ENCODE data around the gene SUOX.
A peak's percentile ranks its signal among the peaks of the same experiment; 100 is the strongest.

Gene SUOX

GRCh38 chr12:55957106-55957859, 39.8 kb upstream of the SUOX start:
- H2BK120ac ChIP-seq (ENCODE audit: low read depth, low read length) = no peak overlapping the region
- H2BK12ac ChIP-seq (ENCODE audit: low read length in 2 of 2) = no peak overlapping the region
- no peak overlapping the region for H3K14ac ChIP-seq (ENCODE audit: low read length in 2 of 2)
- H2BK15ac ChIP-seq (ENCODE audit: low read depth, poor library complexity, severe bottlenecking) = no peak overlapping the region
- WGBS = 88% methylated on average over 5 of the region's 5 CpGs
- no peak for DNase-seq
- H3K79me1 ChIP-seq (replicated peaks; ENCODE audit: low read length, poor library complexity, severe bottlenecking) = no peaks in the 10 kb centered on the region
- H3K4me2 ChIP-seq (ENCODE audit: low read length, poor library complexity, severe bottlenecking) = no peak overlapping the region
- peaks cover 20 to 21% of the 10 kb centered on the region in 2 experiments for H3K36me3 ChIP-seq (ENCODE audit: control insufficient read depth in 1 of 2, insufficient read depth in 2 of 2, low read depth in 1 of 2, low read length in 2 of 2)
- peaks cover 3% of the 10 kb centered on the region for H3K4me1 ChIP-seq (ENCODE audit: control insufficient read depth, insufficient read depth, low read depth, low read length)
- H3K4me3 ChIP-seq (ENCODE audit: insufficient read depth in 1 of 2, low read depth in 1 of 2, low read length in 2 of 2) = no peak overlapping the region
- H2BK5ac ChIP-seq (ENCODE audit: low read depth, low read length, poor library complexity, severe bottlenecking) = no peak overlapping the region
- no peak overlapping the region for H3K18ac ChIP-seq (ENCODE audit: low read depth in 1 of 2, low read length in 2 of 2)
- H3K27ac ChIP-seq (ENCODE audit: low read length, poor library complexity, severe bottlenecking) = no peak overlapping the region
- no peak overlapping the region for H3K23ac ChIP-seq (ENCODE audit: low read length in 2 of 2)
- H2AK5ac ChIP-seq (ENCODE audit: low read length, severe bottlenecking) = no peak overlapping the region
- no peak overlapping the region for H3K9ac ChIP-seq (ENCODE audit: low read length)
- no peak overlapping the region for H3K4ac ChIP-seq (ENCODE audit: low read depth in 1 of 2, low read length in 2 of 2)
- H2AFZ ChIP-seq (ENCODE audit: low read depth, low read length) = no peak overlapping the region
- H3K9me3 ChIP-seq (ENCODE audit: control insufficient read depth, low read length) = no peaks in the 10 kb centered on the region
- H3K27me3 ChIP-seq (ENCODE audit: control insufficient read depth in 1 of 2, insufficient read depth in 1 of 2, low read length in 2 of 2) = peaks cover 0 to 4% of the 10 kb centered on the region in 2 experiments
- H4K8ac ChIP-seq (ENCODE audit: low read length) = no peak overlapping the region
- H4K91ac ChIP-seq (ENCODE audit: low read length) = no peak overlapping the region

GRCh38 chr12:55963760-55964159, 33.3 kb upstream of the SUOX start:
- H2BK15ac ChIP-seq (ENCODE audit: low read depth, poor library complexity, severe bottlenecking) = no peak overlapping the region
- no peaks in the 10 kb centered on the region for H3K36me3 ChIP-seq (ENCODE audit: control insufficient read depth in 1 of 2, insufficient read depth in 2 of 2, low read depth in 1 of 2, low read length in 2 of 2)
- H3K4me3 ChIP-seq (ENCODE audit: insufficient read depth in 1 of 2, low read depth in 1 of 2, low read length in 2 of 2) = no peak overlapping the region
- H2AK5ac ChIP-seq (ENCODE audit: low read length, severe bottlenecking) = no peak overlapping the region
- no peak overlapping the region for H2AFZ ChIP-seq (ENCODE audit: low read depth, low read length)
- H3K9me3 ChIP-seq (ENCODE audit: control insufficient read depth, low read length) = no peaks in the 10 kb centered on the region
- H3K4ac ChIP-seq (ENCODE audit: low read depth in 1 of 2, low read length in 2 of 2) = no peak overlapping the region
- no peak overlapping the region for H2BK12ac ChIP-seq (ENCODE audit: low read length in 2 of 2)
- no peak overlapping the region for H2BK5ac ChIP-seq (ENCODE audit: low read depth, low read length, poor library complexity, severe bottlenecking)
- H3K4me1 ChIP-seq (ENCODE audit: control insufficient read depth, insufficient read depth, low read depth, low read length) = no peaks in the 10 kb centered on the region
- H4K8ac ChIP-seq (ENCODE audit: low read length) = no peak overlapping the region
- no peak overlapping the region for H4K91ac ChIP-seq (ENCODE audit: low read length)
- H3K9ac ChIP-seq (ENCODE audit: low read length) = no peak overlapping the region
- no peak overlapping the region for H3K23ac ChIP-seq (ENCODE audit: low read length in 2 of 2)
- H3K4me2 ChIP-seq (ENCODE audit: low read length, poor library complexity, severe bottlenecking) = no peak overlapping the region
- no peak overlapping the region for H3K27ac ChIP-seq (ENCODE audit: low read length, poor library complexity, severe bottlenecking)
- H3K27me3 ChIP-seq (ENCODE audit: control insufficient read depth in 1 of 2, insufficient read depth in 1 of 2, low read length in 2 of 2) = no peaks in the 10 kb centered on the region
- peaks cover 11% of the 10 kb centered on the region for H3K79me1 ChIP-seq (replicated peaks; ENCODE audit: low read length, poor library complexity, severe bottlenecking)
- DNase-seq = no peak
- no peak overlapping the region for H3K18ac ChIP-seq (ENCODE audit: low read depth in 1 of 2, low read length in 2 of 2)
- WGBS = 77% methylated on average over 2 of the region's 2 CpGs
- no peak overlapping the region for H2BK120ac ChIP-seq (ENCODE audit: low read depth, low read length)
- no peak overlapping the region for H3K14ac ChIP-seq (ENCODE audit: low read length in 2 of 2)

DNA sequence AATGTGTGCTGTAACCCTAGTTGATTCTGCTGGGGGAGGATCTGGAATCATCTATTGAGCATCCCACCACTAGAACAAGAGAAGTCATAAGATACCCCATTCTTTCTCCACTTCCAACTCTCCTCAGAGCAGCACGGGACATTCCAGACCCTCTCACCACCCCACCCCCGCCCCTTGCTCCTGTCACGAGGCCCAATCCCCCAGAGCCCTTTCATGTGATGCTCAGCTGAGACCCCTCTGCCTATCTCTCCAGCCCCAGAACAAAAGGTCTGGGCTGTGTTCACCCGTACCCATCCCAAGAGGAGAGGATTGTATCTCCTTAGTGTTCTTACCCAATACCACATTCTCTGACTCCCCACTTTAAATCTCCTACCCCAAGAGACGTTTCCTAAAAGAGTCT, 31.8 kb upstream of the SUOX start:
- H3K23ac ChIP-seq (ENCODE audit: low read length in 2 of 2) = no peak overlapping the region
- no peak overlapping the region for H3K27ac ChIP-seq (ENCODE audit: low read length, poor library complexity, severe bottlenecking)
- no peak overlapping the region for H4K91ac ChIP-seq (ENCODE audit: low read length)
- H2AK5ac ChIP-seq (ENCODE audit: low read length, severe bottlenecking) = peak overlapping the region; percentile 53
- DNase-seq = no peak
- H2BK5ac ChIP-seq (ENCODE audit: low read depth, low read length, poor library complexity, severe bottlenecking) = no peak overlapping the region
- H3K9me3 ChIP-seq (ENCODE audit: control insufficient read depth, low read length) = no peaks in the 10 kb centered on the region
- WGBS = 59% methylated on average over 5 of the region's 5 CpGs
- no peak overlapping the region for H2BK12ac ChIP-seq (ENCODE audit: low read length in 2 of 2)
- H2BK15ac ChIP-seq (ENCODE audit: low read depth, poor library complexity, severe bottlenecking) = peak overlapping the region; percentile 50
- H3K14ac ChIP-seq (ENCODE audit: low read length in 2 of 2) = no peak overlapping the region
- peaks cover 18% of the 10 kb centered on the region for H3K79me1 ChIP-seq (replicated peaks; ENCODE audit: low read length, poor library complexity, severe bottlenecking)
- no peaks in the 10 kb centered on the region for H3K27me3 ChIP-seq (ENCODE audit: control insufficient read depth in 1 of 2, insufficient read depth in 1 of 2, low read length in 2 of 2)
- H3K4ac ChIP-seq (ENCODE audit: low read depth in 1 of 2, low read length in 2 of 2) = no peak overlapping the region
- no peak overlapping the region for H2BK120ac ChIP-seq (ENCODE audit: low read depth, low read length)
- H4K8ac ChIP-seq (ENCODE audit: low read length) = no peak overlapping the region
- no peak overlapping the region for H2AFZ ChIP-seq (ENCODE audit: low read depth, low read length)
- H3K36me3 ChIP-seq (ENCODE audit: control insufficient read depth in 1 of 2, insufficient read depth in 2 of 2, low read depth in 1 of 2, low read length in 2 of 2) = peaks cover 0 to 3% of the 10 kb centered on the region in 2 experiments
- H3K4me2 ChIP-seq (ENCODE audit: low read length, poor library complexity, severe bottlenecking) = no peak overlapping the region
- no peak overlapping the region for H3K4me3 ChIP-seq (ENCODE audit: insufficient read depth in 1 of 2, low read depth in 1 of 2, low read length in 2 of 2)
- peak overlapping the region in 1 of 2 experiments; percentile 30 for H3K18ac ChIP-seq (ENCODE audit: low read depth in 1 of 2, low read length in 2 of 2)
- H3K9ac ChIP-seq (ENCODE audit: low read length) = no peak overlapping the region
- H3K4me1 ChIP-seq (ENCODE audit: control insufficient read depth, insufficient read depth, low read depth, low read length) = no peaks in the 10 kb centered on the region

DNA sequence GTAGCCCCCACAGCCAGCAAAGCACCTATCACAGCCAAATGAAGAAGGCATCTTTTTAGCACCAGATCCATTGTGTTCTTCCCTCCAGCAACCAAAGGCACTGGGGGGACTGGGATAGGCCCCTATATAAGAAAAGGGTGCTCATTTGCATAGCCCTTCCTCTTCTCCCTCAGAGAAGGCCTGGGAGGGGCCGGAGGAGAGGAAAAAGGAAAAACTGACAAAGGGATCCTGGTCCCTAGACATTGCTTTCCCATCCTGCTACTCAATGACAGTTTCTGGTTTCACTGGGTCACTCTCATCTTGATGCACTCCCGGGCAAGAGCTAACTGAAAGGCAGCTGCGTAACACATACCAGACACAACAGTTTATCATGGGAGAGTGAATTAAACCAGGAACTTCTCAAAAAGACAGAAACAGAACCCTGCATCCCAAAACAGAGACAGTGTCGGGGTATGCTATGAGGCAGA, 31.1 kb upstream of the SUOX start, which contains the start of gene PMEL:
Gene PMEL (minus strand): TSS at position 102 of the 467 bp plus-strand sequence. CDS start 31 bp downstream, at position 71.
- H3K36me3 ChIP-seq (ENCODE audit: control insufficient read depth in 1 of 2, insufficient read depth in 2 of 2, low read depth in 1 of 2, low read length in 2 of 2) = peaks cover 0 to 9% of the 10 kb centered on the region in 2 experiments
- H3K18ac ChIP-seq (ENCODE audit: low read depth in 1 of 2, low read length in 2 of 2) = peak within 1 kb of the TSS; percentile 30 to 54
- H3K14ac ChIP-seq (ENCODE audit: low read length in 2 of 2) = no peak within 1 kb of the TSS
- peak within 1 kb of the TSS; percentile 53 for H2AK5ac ChIP-seq (ENCODE audit: low read length, severe bottlenecking)
- no peak within 1 kb of the TSS for H2BK5ac ChIP-seq (ENCODE audit: low read depth, low read length, poor library complexity, severe bottlenecking)
- H3K23ac ChIP-seq (ENCODE audit: low read length in 2 of 2) = no peak within 1 kb of the TSS
- peaks cover 22% of the 10 kb centered on the region for H3K79me1 ChIP-seq (replicated peaks; ENCODE audit: low read length, poor library complexity, severe bottlenecking)
- H3K27ac ChIP-seq (ENCODE audit: low read length, poor library complexity, severe bottlenecking) = peak within 1 kb of the TSS; percentile 15
- H2BK12ac ChIP-seq (ENCODE audit: low read length in 2 of 2) = no peak within 1 kb of the TSS
- H3K4me1 ChIP-seq (ENCODE audit: control insufficient read depth, insufficient read depth, low read depth, low read length) = no peaks in the 10 kb centered on the region
- H4K91ac ChIP-seq (ENCODE audit: low read length) = no peak within 1 kb of the TSS
- WGBS = 26% methylated on average over 4 of the region's 4 CpGs
- no peaks in the 10 kb centered on the region for H3K9me3 ChIP-seq (ENCODE audit: control insufficient read depth, low read length)
- H2BK15ac ChIP-seq (ENCODE audit: low read depth, poor library complexity, severe bottlenecking) = peak within 1 kb of the TSS; percentile 73
- peak within 1 kb of the TSS; percentile 63 for H3K4me2 ChIP-seq (ENCODE audit: low read length, poor library complexity, severe bottlenecking)
- H3K27me3 ChIP-seq (ENCODE audit: control insufficient read depth in 1 of 2, insufficient read depth in 1 of 2, low read length in 2 of 2) = no peaks in the 10 kb centered on the region
- H3K9ac ChIP-seq (ENCODE audit: low read length) = peak within 1 kb of the TSS; percentile 90
- H3K4me3 ChIP-seq (ENCODE audit: insufficient read depth in 1 of 2, low read depth in 1 of 2, low read length in 2 of 2) = peak within 1 kb of the TSS; percentile 65 to 92
- peak within 1 kb of the TSS in 1 of 2 experiments; percentile 62 for H3K4ac ChIP-seq (ENCODE audit: low read depth in 1 of 2, low read length in 2 of 2)
- peak within 1 kb of the TSS; percentile 76 for H4K8ac ChIP-seq (ENCODE audit: low read length)
- DNase-seq = peak; percentile 45
- peak within 1 kb of the TSS; percentile 86 for H2AFZ ChIP-seq (ENCODE audit: low read depth, low read length)
- no peak within 1 kb of the TSS for H2BK120ac ChIP-seq (ENCODE audit: low read depth, low read length)

Measured in mesenchymal stem cell (in vitro differentiated cells and primary cell).